ENCODE measurements around the gene POLR2E. TPM values are rescaled to one million over a fixed set of nuclear protein-coding genes. Genes with fewer than 3 reads are reported as not detected.

Gene POLR2E
- total and polyA plus RNA-seq, 4 donors = 51.8 to 211 (median 171) TPM

- no peak for DNase-seq (ENCODE audit: low spot score)
- no peak overlapping the region for H3K9ac ChIP-seq (ENCODE audit: low read depth in 1 of 2, low read length in 2 of 2)
- peaks cover 0 to 9% (median 0%) of the 10 kb centered on the region in 4 donors for H3K9me3 ChIP-seq (ENCODE audit: control insufficient read depth in 4 of 4, low read length in 3 of 4)
- no peaks in the 10 kb centered on the region for H3K36me3 ChIP-seq (ENCODE audit: control insufficient read depth in 4 of 4, insufficient read depth in 3 of 4, low read depth in 1 of 4, low read length in 3 of 4)
- no peak overlapping the region for H3K4me3 ChIP-seq (ENCODE audit: low read depth in 1 of 3, low read length in 3 of 3)
- H3K4me1 ChIP-seq (ENCODE audit: control insufficient read depth in 4 of 4, insufficient read depth in 4 of 4, low read length in 3 of 4) = no peaks in the 10 kb centered on the region
- TF ChIP-seq HNF4G (IDR thresholded peaks at IDR 0.05) = no peak
- no peak for TF ChIP-seq JUND (IDR thresholded peaks at IDR 0.05)
- TF ChIP-seq ATF3 (IDR thresholded peaks at IDR 0.05) = no peak
- TF ChIP-seq RXRA (IDR thresholded peaks at IDR 0.05) = no peak
- no peak for TF ChIP-seq FOXA1 (IDR thresholded peaks at IDR 0.05)
- TF ChIP-seq SP1 (IDR thresholded peaks at IDR 0.05) = no peak
- no peak for TF ChIP-seq EGR1 (IDR thresholded peaks at IDR 0.05; ENCODE audit: low read depth in 2 of 2)
- no peak for TF ChIP-seq NR2F2 (IDR thresholded peaks at IDR 0.05)
- 96% methylated on average over 31 of the region's 31 CpGs for WGBS
- H3K27ac ChIP-seq (ENCODE audit: low read depth in 1 of 2, low read length in 2 of 2) = no peak overlapping the region
- H3K27me3 ChIP-seq (ENCODE audit: control insufficient read depth in 4 of 4, insufficient read depth in 4 of 4, low read length in 3 of 4) = no peaks in the 10 kb centered on the region
Observed at GRCh38 chr19:1053176-1054101, 41.7 kb downstream of the POLR2E start.

GRCh38 chr19:1052349-1052975, 42.7 kb downstream of the POLR2E start:
- WGBS = 92% methylated on average over 5 of the region's 5 CpGs
- H3K36me3 ChIP-seq (ENCODE audit: control insufficient read depth in 4 of 4, insufficient read depth in 3 of 4, low read depth in 1 of 4, low read length in 3 of 4) = no peaks in the 10 kb centered on the region

More at GRCh38 chr19:1052349-1052975, 42.7 kb downstream of the POLR2E start:
- no peaks in the 10 kb centered on the region for H3K27me3 ChIP-seq (ENCODE audit: control insufficient read depth in 4 of 4, insufficient read depth in 4 of 4, low read length in 3 of 4)
- no peaks in the 10 kb centered on the region for H3K4me1 ChIP-seq (ENCODE audit: control insufficient read depth in 4 of 4, insufficient read depth in 4 of 4, low read length in 3 of 4)
- H3K9ac ChIP-seq (ENCODE audit: low read depth in 1 of 2, low read length in 2 of 2) = no peak overlapping the region
- no peak for DNase-seq (ENCODE audit: low spot score)
- TF ChIP-seq EGR1 (IDR thresholded peaks at IDR 0.05; ENCODE audit: low read depth in 2 of 2) = no peak
- TF ChIP-seq NR2F2 (IDR thresholded peaks at IDR 0.05) = no peak
- TF ChIP-seq JUND (IDR thresholded peaks at IDR 0.05) = no peak
- no peak for TF ChIP-seq CTCF (IDR thresholded peaks at IDR 0.05; ENCODE audit: low read depth, low read length, missing input control)
- no peak for TF ChIP-seq ATF3 (IDR thresholded peaks at IDR 0.05)
- TF ChIP-seq REST (IDR thresholded peaks at IDR 0.05) = no peak
- TF ChIP-seq SP1 (IDR thresholded peaks at IDR 0.05) = no peak
- TF ChIP-seq MAX (IDR thresholded peaks at IDR 0.05) = no peak
- no peak for TF ChIP-seq RXRA (IDR thresholded peaks at IDR 0.05)
- TF ChIP-seq ZBTB33 (IDR thresholded peaks at IDR 0.05) = no peak
- no peak for TF ChIP-seq GABPA (IDR thresholded peaks at IDR 0.05 in 1 of 2, conservative IDR thresholded peaks at IDR 0.05 in 1 of 2)
- no peak for TF ChIP-seq HNF4G (IDR thresholded peaks at IDR 0.05)
- TF ChIP-seq TAF1 (conservative IDR thresholded peaks at IDR 0.05) = no peak
- no peak for TF ChIP-seq HNF4A (conservative IDR thresholded peaks at IDR 0.05)
- no peak for TF ChIP-seq FOXA2 (IDR thresholded peaks at IDR 0.05)
- no peak for TF ChIP-seq YY1 (IDR thresholded peaks at IDR 0.05)
- no peak for TF ChIP-seq RAD21 (IDR thresholded peaks at IDR 0.05)
- TF ChIP-seq FOXA1 (IDR thresholded peaks at IDR 0.05) = no peak
- H3K27ac ChIP-seq (ENCODE audit: low read depth in 1 of 2, low read length in 2 of 2) = no peak overlapping the region
- peaks cover 0 to 6% (median 0%) of the 10 kb centered on the region in 4 donors for H3K9me3 ChIP-seq (ENCODE audit: control insufficient read depth in 4 of 4, low read length in 3 of 4)
- H3K4me3 ChIP-seq (ENCODE audit: low read depth in 1 of 3, low read length in 3 of 3) = no peak overlapping the region
